BLaER1 (cell line): ENCODE results near the gene FADS1.

Experiments
- H3K27ac ChIP-seq: shearing (Covaris generic); formaldehyde crosslinking; 2 replicates; pipeline ENCODE4 v1.8.1; 2022
- H3K27me3 ChIP-seq: shearing (Covaris generic); formaldehyde crosslinking; 2 replicates; pipeline ENCODE4 v1.8.1; 2022
- H3K36me3 ChIP-seq: shearing (Covaris generic); formaldehyde crosslinking; 2 replicates; pipeline ENCODE4 v1.8.1; 2022
- H3K4me1 ChIP-seq: shearing (Covaris generic); formaldehyde crosslinking; 2 replicates; pipeline ENCODE4 v1.8.1; 2022
- H3K4me2 ChIP-seq: shearing (Covaris generic); formaldehyde crosslinking; 2 replicates; pipeline ENCODE4 v1.8.1; 2022
- H3K4me3 ChIP-seq: shearing (Covaris generic); formaldehyde crosslinking; 2 replicates; pipeline ENCODE4 v1.8.1; 2022
- H3K9ac ChIP-seq: shearing (Covaris generic); formaldehyde crosslinking; 2 replicates; pipeline ENCODE4 v1.8.1; 2022
- H3K9me3 ChIP-seq: shearing (Covaris generic); formaldehyde crosslinking; 2 replicates; pipeline ENCODE4 v1.8.1; 2022
- H4K20me1 ChIP-seq: shearing (Covaris generic); formaldehyde crosslinking; 2 replicates; pipeline ENCODE4 v1.8.1; 2022
- Cebpa-rat ChIP-seq: shearing (Covaris generic); IDR thresholded peaks from 2 replicates; pipeline ENCODE4 v1.8.1; 2022

The FADS1 gene

GRCh38 chr11:61836193-61836592 is 19.4 kb upstream of the FADS1 start:
- no peaks in the 10 kb centered on the region for H3K9me3 ChIP-seq
- no peak for TF ChIP-seq Cebpa-rat
- no peak overlapping the region for H3K4me3 ChIP-seq
- peaks cover 63% of the 10 kb centered on the region for H3K36me3 ChIP-seq
- peak overlapping the region; percentile 99 for H3K27ac ChIP-seq
- H4K20me1 ChIP-seq, result peaks cover 19% of the 10 kb centered on the region
- H3K4me2 ChIP-seq, result peak overlapping the region; percentile 99
- H3K9ac ChIP-seq, result peak overlapping the region; percentile 97; the same call in 1 of the 2 replicates
- H3K27me3 ChIP-seq, result no peaks in the 10 kb centered on the region
- H3K4me1 ChIP-seq, result peaks cover 62% of the 10 kb centered on the region

DNA sequence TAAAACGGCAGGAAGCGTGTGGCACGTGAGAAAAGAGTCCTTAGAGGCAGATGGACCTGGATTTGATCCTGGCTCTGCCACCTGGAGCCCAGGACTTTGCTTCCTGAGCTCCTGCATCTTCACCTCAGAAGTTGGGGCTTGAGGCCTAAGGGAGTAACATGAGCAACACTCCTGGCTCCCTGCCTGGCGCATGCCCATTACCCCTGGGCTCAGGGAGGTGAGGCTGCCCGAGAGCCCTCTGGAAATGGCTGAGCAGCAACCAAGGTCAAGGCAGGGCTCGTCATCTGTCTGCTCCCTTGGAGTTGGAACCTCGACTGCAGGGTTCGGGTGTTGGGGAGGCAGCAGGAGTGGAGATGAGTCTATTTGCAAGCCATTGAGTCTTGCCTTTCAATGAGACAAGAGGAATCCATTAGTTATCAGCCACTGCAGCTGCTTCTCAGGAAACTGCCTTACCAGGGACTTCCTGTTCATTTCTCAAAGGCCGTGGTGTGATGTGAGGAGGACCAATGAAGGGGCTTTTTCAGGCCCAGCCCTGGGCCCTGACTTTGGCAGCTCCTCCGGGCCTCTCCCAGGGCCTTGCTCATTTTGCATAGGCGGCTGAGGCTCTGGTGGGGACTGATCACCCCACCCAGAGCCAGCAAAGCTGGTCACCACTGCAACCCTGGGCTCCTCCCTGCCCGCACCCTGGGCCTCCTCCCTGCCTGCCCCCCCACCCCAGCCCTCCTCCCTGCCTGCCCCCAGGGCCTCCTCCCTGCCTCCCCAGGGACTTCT is 17.7 kb upstream of the FADS1 start:
- H4K20me1 ChIP-seq, result peaks cover 37% of the 10 kb centered on the region
- no peak for TF ChIP-seq Cebpa-rat
- peak overlapping the region; percentile 97 for H3K9ac ChIP-seq
- peak overlapping the region; percentile 91 for H3K4me3 ChIP-seq
- peaks cover 45% of the 10 kb centered on the region for H3K36me3 ChIP-seq
- peaks cover 80% of the 10 kb centered on the region for H3K4me1 ChIP-seq
- H3K27me3 ChIP-seq, result no peaks in the 10 kb centered on the region
- H3K27ac ChIP-seq, result peak overlapping the region; percentile 99
- H3K4me2 ChIP-seq, result peak overlapping the region; percentile 99
- H3K9me3 ChIP-seq, result no peaks in the 10 kb centered on the region

GRCh38 chr11:61833926-61834277 is 17.1 kb upstream of the FADS1 start:
- peak overlapping the region; percentile 99 for H3K4me2 ChIP-seq
- peaks cover 82% of the 10 kb centered on the region for H3K4me1 ChIP-seq
- TF ChIP-seq Cebpa-rat, result no peak
- peak overlapping the region; percentile 97 for H3K9ac ChIP-seq
- H3K9me3 ChIP-seq, result no peaks in the 10 kb centered on the region
- H3K4me3 ChIP-seq, result peak overlapping the region; percentile 91
- peaks cover 42% of the 10 kb centered on the region for H4K20me1 ChIP-seq
- H3K36me3 ChIP-seq, result peaks cover 40% of the 10 kb centered on the region
- H3K27me3 ChIP-seq, result no peaks in the 10 kb centered on the region
- H3K27ac ChIP-seq, result peak overlapping the region; percentile 99

- Histone ChIP-seq H3K9me3 (no peaks in the 10 kb centered on the region), H3K4me2 (peak overlapping the region; percentile 99), H3K9ac (peak overlapping the region; percentile 97), H3K4me3 (peak overlapping the region; percentile 91), H3K27ac (peak overlapping the region; percentile 99), H3K36me3 (peaks cover 35% of the 10 kb centered on the region), H4K20me1 (peaks cover 42% of the 10 kb centered on the region), H3K27me3 (no peaks in the 10 kb centered on the region), H3K4me1 (peaks cover 82% of the 10 kb centered on the region)
- no peak for TF ChIP-seq Cebpa-rat
These were observed 16.7 kb upstream of the FADS1 start for GRCh38 chr11:61833471-61833870.

DNA sequence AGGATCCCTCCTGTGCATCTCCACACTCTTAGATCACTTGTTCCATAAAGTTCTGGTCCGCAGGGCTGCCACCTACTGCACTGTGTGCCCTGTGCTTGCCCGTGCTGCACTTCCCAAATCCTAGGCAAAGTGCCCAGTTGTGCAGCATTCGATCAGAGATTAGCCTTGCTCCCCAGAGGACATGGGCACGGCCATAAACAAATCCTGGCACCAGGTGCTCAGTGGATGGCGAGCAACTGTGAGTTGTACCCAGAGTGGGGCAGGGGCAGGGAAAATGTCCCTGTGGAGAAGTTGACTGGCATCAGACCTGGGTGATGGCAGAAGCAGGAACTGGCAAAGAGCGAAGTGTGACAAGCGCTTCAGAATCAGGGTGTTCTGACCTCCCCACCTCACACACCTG is 16.0 kb upstream of the FADS1 start:
- peak overlapping the region; percentile 99 for H3K27ac ChIP-seq
- H3K9ac ChIP-seq, result peak overlapping the region; percentile 97
- no peaks in the 10 kb centered on the region for H3K9me3 ChIP-seq
- H3K27me3 ChIP-seq, result no peaks in the 10 kb centered on the region
- H3K4me1 ChIP-seq, result peaks cover 82% of the 10 kb centered on the region
- H3K4me3 ChIP-seq, result peak overlapping the region; percentile 91
- TF ChIP-seq Cebpa-rat, result no peak
- peak overlapping the region; percentile 99 for H3K4me2 ChIP-seq
- H4K20me1 ChIP-seq, result peaks cover 42% of the 10 kb centered on the region
- H3K36me3 ChIP-seq, result peaks cover 28% of the 10 kb centered on the region

DNA sequence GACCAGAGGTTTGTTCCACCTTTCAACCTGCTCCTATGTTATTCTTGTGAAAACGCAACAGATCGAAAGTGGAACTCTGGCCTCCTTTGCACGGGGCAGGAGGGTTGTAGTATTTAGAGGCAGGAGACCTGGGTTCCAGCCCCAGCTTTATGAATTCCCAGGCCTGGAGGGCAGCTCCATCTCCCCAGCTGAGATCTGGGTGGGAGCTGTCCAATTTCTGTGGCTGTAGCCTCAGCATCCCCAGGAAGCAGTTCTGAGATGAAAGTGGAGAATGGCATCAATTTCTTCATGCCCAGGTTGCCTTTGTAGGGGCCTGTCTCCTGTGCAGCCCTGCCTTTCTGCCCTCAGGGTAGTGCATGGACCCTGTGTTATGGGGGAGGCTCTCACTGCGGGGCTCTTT is 15.4 kb upstream of the FADS1 start:
- Histone ChIP-seq H3K9ac (peak overlapping the region; percentile 97), H3K4me1 (peaks cover 76% of the 10 kb centered on the region), H3K4me3 (peak overlapping the region; percentile 91), H4K20me1 (peaks cover 42% of the 10 kb centered on the region), H3K9me3 (no peaks in the 10 kb centered on the region), H3K4me2 (peak overlapping the region; percentile 99), H3K27ac (peak overlapping the region; percentile 99), H3K27me3 (no peaks in the 10 kb centered on the region), H3K36me3 (peaks cover 23% of the 10 kb centered on the region)
- TF ChIP-seq Cebpa-rat, result no peak

- peak overlapping the region; percentile 99 for H3K4me2 ChIP-seq
- peak overlapping the region; percentile 97 for H3K9ac ChIP-seq
- peaks cover 75% of the 10 kb centered on the region for H3K4me1 ChIP-seq
- H3K4me3 ChIP-seq, result peak overlapping the region; percentile 91
- no peaks in the 10 kb centered on the region for H3K27me3 ChIP-seq
- peaks cover 11% of the 10 kb centered on the region for H3K36me3 ChIP-seq
- H3K9me3 ChIP-seq, result no peaks in the 10 kb centered on the region
- peak overlapping the region; percentile 99 for H3K27ac ChIP-seq
- no peak for TF ChIP-seq Cebpa-rat
- peaks cover 42% of the 10 kb centered on the region for H4K20me1 ChIP-seq
These were observed 13.7 kb upstream of the FADS1 start for GRCh38 chr11:61830237-61831105.

DNA sequence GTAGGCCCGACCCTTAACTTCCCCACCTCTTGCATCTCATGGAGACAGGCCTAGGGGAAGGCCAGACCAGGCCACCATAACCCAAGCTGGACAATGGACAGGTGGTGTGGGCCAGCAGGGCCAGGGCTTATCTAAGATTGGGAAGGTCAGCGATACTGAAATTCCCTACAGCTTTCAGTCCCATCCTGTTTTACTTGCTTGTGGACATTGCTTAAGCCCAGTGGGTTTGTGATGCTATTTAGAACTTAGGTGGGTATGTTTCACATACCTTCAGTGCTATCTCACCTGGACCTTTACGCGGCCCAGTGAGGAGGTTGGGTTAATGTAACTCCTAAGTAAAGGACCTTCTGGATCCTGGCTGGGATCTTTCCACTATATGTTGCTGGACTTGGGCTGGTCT is 13.0 kb upstream of the FADS1 start:
- H4K20me1 ChIP-seq, result peaks cover 42% of the 10 kb centered on the region
- peak overlapping the region; percentile 97 for H3K9ac ChIP-seq
- H3K4me1 ChIP-seq, result peaks cover 69% of the 10 kb centered on the region
- peak overlapping the region; percentile 99 for H3K4me2 ChIP-seq
- TF ChIP-seq Cebpa-rat, result no peak
- peak overlapping the region; percentile 99 for H3K27ac ChIP-seq
- H3K9me3 ChIP-seq, result no peaks in the 10 kb centered on the region
- H3K27me3 ChIP-seq, result no peaks in the 10 kb centered on the region
- H3K36me3 ChIP-seq, result peaks cover 11% of the 10 kb centered on the region
- peak overlapping the region; percentile 91 for H3K4me3 ChIP-seq

GRCh38 chr11:61828629-61829407 is 12.0 kb upstream of the FADS1 start:
- Histone ChIP-seq H3K36me3 (peaks cover 11% of the 10 kb centered on the region), H3K4me1 (peaks cover 62% of the 10 kb centered on the region), H3K27me3 (no peaks in the 10 kb centered on the region), H4K20me1 (peaks cover 42% of the 10 kb centered on the region), H3K9me3 (no peaks in the 10 kb centered on the region), H3K4me3 (peak overlapping the region; percentile 91), H3K9ac (peak overlapping the region; percentile 97), H3K4me2 (peak overlapping the region; percentile 99), H3K27ac (peak overlapping the region; percentile 99)
- TF ChIP-seq Cebpa-rat, result no peak

DNA sequence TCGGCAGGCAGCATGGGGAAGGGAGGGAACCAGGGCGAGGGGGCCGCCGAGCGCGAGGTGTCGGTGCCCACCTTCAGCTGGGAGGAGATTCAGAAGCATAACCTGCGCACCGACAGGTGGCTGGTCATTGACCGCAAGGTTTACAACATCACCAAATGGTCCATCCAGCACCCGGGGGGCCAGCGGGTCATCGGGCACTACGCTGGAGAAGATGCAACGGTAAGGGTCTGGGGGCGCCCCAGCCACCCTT is 11.5 kb upstream of the FADS1 start:
- H3K4me1 ChIP-seq, result peaks cover 57% of the 10 kb centered on the region

More for the DNA sequence above, 11.5 kb upstream of the FADS1 start:
- Histone ChIP-seq H3K9me3 (no peaks in the 10 kb centered on the region), H3K9ac (peak overlapping the region; percentile 97), H3K4me2 (peak overlapping the region; percentile 99), H4K20me1 (peaks cover 42% of the 10 kb centered on the region), H3K36me3 (peaks cover 11% of the 10 kb centered on the region), H3K27ac (peak overlapping the region; percentile 99), H3K27me3 (no peaks in the 10 kb centered on the region), H3K4me3 (peak overlapping the region; percentile 91)
- no peak for TF ChIP-seq Cebpa-rat
